CMK (cell line): ENCODE results near the gene NKD1.
"Not testable (repeated sequence)": the region's sequence is repeated elsewhere in the genome, so short reads cannot be mapped to it uniquely, and the experiment has no call there.

Experiments used
- DNase-seq: peaks from one replicate; pipeline ENCODE4 v3.0.0-alpha.2; 2010; ENCODE audit warnings: low read depth

Gene NKD1

GRCh38 chr16:50519602-50520001 is 28.6 kb upstream of the NKD1 start:
- DNase-seq, result no peak

- no peak for DNase-seq
These were observed 27.5 kb upstream of the NKD1 start for GRCh38 chr16:50520451-50521245.

GRCh38 chr16:50521246-50521900 is 26.8 kb upstream of the NKD1 start:
- no peak for DNase-seq

- no peak for DNase-seq
These were observed 25.9 kb upstream of the NKD1 start for GRCh38 chr16:50522324-50522723.

- DNase-seq, result no peak
These were observed 24.5 kb upstream of the NKD1 start for GRCh38 chr16:50523710-50524109.

- DNase-seq, result no peak
These were observed 22.9 kb upstream of the NKD1 start for GRCh38 chr16:50525262-50525661.

- no peak for DNase-seq
These were observed 22.5 kb upstream of the NKD1 start for GRCh38 chr16:50525716-50526115.

- DNase-seq, result no peak
These were observed 21.9 kb upstream of the NKD1 start for GRCh38 chr16:50526249-50526648.

- DNase-seq, result no peak
These were observed 21.4 kb upstream of the NKD1 start for GRCh38 chr16:50526796-50527195.

- DNase-seq, result no peak
These were observed 19.4 kb upstream of the NKD1 start for GRCh38 chr16:50528820-50529219.

- no peak for DNase-seq
These were observed 18.9 kb upstream of the NKD1 start for GRCh38 chr16:50529334-50529733.

GRCh38 chr16:50530277-50531236 is 17.6 kb upstream of the NKD1 start:
- no peak for DNase-seq

GRCh38 chr16:50531359-50531758 is 16.8 kb upstream of the NKD1 start:
- no peak for DNase-seq

GRCh38 chr16:50531901-50532300 is 16.3 kb upstream of the NKD1 start:
- DNase-seq, result no peak

GRCh38 chr16:50532576-50532975 is 15.6 kb upstream of the NKD1 start:
- no peak for DNase-seq

GRCh38 chr16:50533317-50533716 is 14.9 kb upstream of the NKD1 start:
- no peak for DNase-seq

GRCh38 chr16:50534091-50534490 is 14.1 kb upstream of the NKD1 start:
- no peak for DNase-seq

GRCh38 chr16:50534556-50534955 is 13.6 kb upstream of the NKD1 start:
- DNase-seq, result no peak

- no peak for DNase-seq
These were observed 13.2 kb upstream of the NKD1 start for GRCh38 chr16:50534958-50535357.

- no peak for DNase-seq
These were observed 12.5 kb upstream of the NKD1 start for GRCh38 chr16:50535506-50536257.

GRCh38 chr16:50536258-50536645 is 11.9 kb upstream of the NKD1 start:
- not testable (repeated sequence) for DNase-seq
